MCF 10A (cell line): ENCODE measurements around the gene ZNF524. TPM values are rescaled to one million over a fixed set of nuclear protein-coding genes. Genes with fewer than 3 reads are reported as not detected.
A peak's percentile ranks its signal among the peaks of the same experiment; 100 is the strongest.

Source experiments
- BruUV-seq: library from RNA; stranded (reverse); fragments of 400-500 nt; replicated peaks from 2 replicates; lab custom pipeline; 2021; lab: Mats Ljungman, UMichigan
- CTCF ChIA-PET: fragments of 300-600 bp; sonication (Branson Sonifier 250); formaldehyde crosslinking; extraction: SDS; loops from one replicate; lab custom pipeline; 2021; ENCODE audit warnings: antibody characterized with exemption, inconsistent platforms; lab: Yijun Ruan, JAX
- POLR2A ChIA-PET: fragments of 300-600, 350-650 bp; sonication (Branson Sonifier 250); formaldehyde crosslinking; extraction: SDS; loops from one replicate; lab custom pipeline; 2020; ENCODE audit warnings: antibody characterized with exemption, inconsistent platforms; lab: Yijun Ruan, JAX
- DNase-seq: peaks from one replicate; pipeline ENCODE4 v3.0.0-alpha.2; 2018; ENCODE audit not compliant: unreplicated experiment
- H3K27ac Mint-ChIP-seq: one replicate; pipeline ENCODE4 v1.8.0; 2022; ENCODE audit warnings: mild to moderate bottlenecking, low read depth, mixed read lengths; ENCODE audit not compliant: unreplicated experiment
- H3K27me3 Mint-ChIP-seq: one replicate; pipeline ENCODE4 v1.8.0; 2022; ENCODE audit warnings: mixed read lengths; ENCODE audit not compliant: insufficient read depth, unreplicated experiment
- H3K36me3 Mint-ChIP-seq: one replicate; pipeline ENCODE4 v1.8.0; 2022; ENCODE audit warnings: mild to moderate bottlenecking, moderate library complexity, mixed read lengths; ENCODE audit not compliant: insufficient read depth, unreplicated experiment
- H3K4me1 Mint-ChIP-seq: one replicate; pipeline ENCODE4 v1.8.0; 2022; ENCODE audit warnings: mixed read lengths; ENCODE audit not compliant: insufficient read depth, unreplicated experiment
- H3K4me3 Mint-ChIP-seq: one replicate; pipeline ENCODE4 v1.8.0; 2022; ENCODE audit warnings: mild to moderate bottlenecking, moderate library complexity, mixed read lengths; ENCODE audit not compliant: unreplicated experiment
- H3K9me3 Mint-ChIP-seq: one replicate; pipeline ENCODE4 v1.8.0; 2022; ENCODE audit warnings: mixed read lengths; ENCODE audit not compliant: unreplicated experiment
- CTCF ChIP-seq: fragments of 200-600 bp; IDR thresholded peaks from one replicate; pipeline ENCODE4 v1.8.0; 2022; ENCODE audit warnings: antibody characterized with exemption, mild to moderate bottlenecking; ENCODE audit not compliant: unreplicated experiment
- intact Hi-C: fragments of 100-400 bp; cut with micrococcal nuclease; formaldehyde crosslinking; loops from 2 replicates; pipeline ENCODE4 v1.14.1; 2022
- total RNA-seq: library from RNA; stranded (reverse); gene quantifications from 2 replicates; pipeline ENCODE4 v1.2.3, GENCODE V29; 2022

Gene ZNF524
- total RNA-seq, 1 experiment from 2014 or later = 17.6 TPM

- peak overlapping the region; percentile 71 for H3K4me3 Mint-ChIP-seq
- CTCF ChIA-PET = interaction anchor here (0.7 to 1.5 kb wide), 5 partner anchors 10 to 41 kb away, joined by 3 to 6 read pairs (median 3); partner anchors contain the start of gene ZNF865
- peaks cover 18% of the 10 kb centered on the region for H3K27me3 Mint-ChIP-seq
- H3K9me3 Mint-ChIP-seq = no peaks in the 10 kb centered on the region
- peaks cover 7% of the 10 kb centered on the region for H3K4me1 Mint-ChIP-seq
- H3K27ac Mint-ChIP-seq = no peak overlapping the region
- intact Hi-C loops = no loop called here
- POLR2A ChIA-PET = interaction anchor here (1.0 to 3.8 kb wide), 2 partner anchors 12 to 14 kb away, joined by 7 to 26 read pairs; partner anchors contain the start of genes FIZ1 and ZNF524
- DNase-seq = peak; percentile 94
- no peak for TF ChIP-seq CTCF
- BruUV-seq = no TSS peak
- peaks cover 13% of the 10 kb centered on the region for H3K36me3 Mint-ChIP-seq
Measured at GRCh38 chr19:55586976-55587668, 13.0 kb upstream of the ZNF524 start.

GRCh38 chr19:55588738-55589137 lies 11.3 kb upstream of the ZNF524 start:
- ChIA-PET POLR2A (interaction anchor here (3.8 kb wide), 1 partner anchor 10 kb away, joined by 26 read pairs; the partner anchor contains the start of genes FIZ1 and ZNF524), CTCF (no interaction called here)
- DNase-seq = no peak
- no TSS peak for BruUV-seq
- no peak for TF ChIP-seq CTCF
- intact Hi-C loops = no loop called here
- H3K36me3 Mint-ChIP-seq = peaks cover 13% of the 10 kb centered on the region
- H3K27me3 Mint-ChIP-seq = peaks cover 18% of the 10 kb centered on the region
- H3K4me3 Mint-ChIP-seq = no peak overlapping the region
- peaks cover 7% of the 10 kb centered on the region for H3K4me1 Mint-ChIP-seq
- H3K9me3 Mint-ChIP-seq = no peaks in the 10 kb centered on the region
- no peak overlapping the region for H3K27ac Mint-ChIP-seq

- peaks cover 21% of the 10 kb centered on the region for H3K36me3 Mint-ChIP-seq
- DNase-seq = no peak
- peaks cover 6% of the 10 kb centered on the region for H3K4me1 Mint-ChIP-seq
- ChIA-PET POLR2A (interaction anchor here (3.8 kb wide), 1 partner anchor 9 kb away, joined by 26 read pairs; the partner anchor contains the start of genes FIZ1 and ZNF524), CTCF (interaction anchor here (0.6 to 1.0 kb wide), 2 partner anchors 9 to 41 kb away, joined by 3 read pairs; partner anchors contain the start of gene FIZ1)
- peaks cover 8% of the 10 kb centered on the region for H3K27me3 Mint-ChIP-seq
- H3K9me3 Mint-ChIP-seq = no peaks in the 10 kb centered on the region
- H3K27ac Mint-ChIP-seq = no peak overlapping the region
- no peak overlapping the region for H3K4me3 Mint-ChIP-seq
- intact Hi-C loops = no loop called here
- TF ChIP-seq CTCF = no peak
- no TSS peak for BruUV-seq
Measured at GRCh38 chr19:55590109-55590508, 10.0 kb upstream of the ZNF524 start.

- peaks cover 1% of the 10 kb centered on the region for H3K4me1 Mint-ChIP-seq
- DNase-seq = peak; percentile 31
- H3K36me3 Mint-ChIP-seq = peaks cover 21% of the 10 kb centered on the region
- H3K27me3 Mint-ChIP-seq = peaks cover 3% of the 10 kb centered on the region
- TF ChIP-seq CTCF = no peak
- H3K4me3 Mint-ChIP-seq = no peak overlapping the region
- POLR2A ChIA-PET = no interaction called here
- intact Hi-C loops = no loop called here
- CTCF ChIA-PET = interaction anchor here (0.6 to 0.8 kb wide), 2 partner anchors 17 to 40 kb away, joined by 3 to 4 read pairs; no protein-coding TSS in a partner anchor
- no peaks in the 10 kb centered on the region for H3K9me3 Mint-ChIP-seq
- BruUV-seq = no TSS peak
- H3K27ac Mint-ChIP-seq = no peak overlapping the region
Measured at GRCh38 chr19:55590617-55591016, 9.5 kb upstream of the ZNF524 start.
